WTC11 (cell line): Measurements from ENCODE around the gene CYP3A4. TPM values are rescaled to one million over a fixed set of nuclear protein-coding genes. Genes with fewer than 3 reads are reported as not detected.

Experiments used
- ATAC-seq: fragments of 200-7000 bp; cut with Tn5 transposase; 2 replicates; pipeline ENCODE4 v1.10.0; 2021; ENCODE audit warnings: mild to moderate bottlenecking, moderate library complexity
- CTCF ChIA-PET: fragments of 300-600 bp; sonication (Branson Sonifier 250); formaldehyde crosslinking; loops from one replicate; lab custom pipeline; 2021; ENCODE audit warnings: antibody characterized with exemption; lab: Charles Lee
- POLR2A ChIA-PET: fragments of 350-600 bp; sonication (Branson Sonifier 250); formaldehyde crosslinking; loops from one replicate; lab custom pipeline; 2021; ENCODE audit warnings: antibody characterized with exemption; lab: Charles Lee
- DNase-seq: peaks from one replicate; pipeline ENCODE4 v3.0.0; 2021; ENCODE audit warnings: low spot score
- H3K27ac Mint-ChIP-seq: 2 replicates; pipeline ENCODE4 v1.8.0; 2021; ENCODE audit warnings: mixed read lengths
- H3K27me3 Mint-ChIP-seq: 2 replicates; pipeline ENCODE4 v1.8.0; 2021; ENCODE audit warnings: low read depth, mild to moderate bottlenecking, moderate library complexity, mixed read lengths
- H3K36me3 Mint-ChIP-seq: 2 replicates; pipeline ENCODE4 v1.8.0; 2021; ENCODE audit warnings: mixed read lengths
- H3K4me1 Mint-ChIP-seq: 2 replicates; pipeline ENCODE4 v1.8.0; 2022; ENCODE audit warnings: mixed read lengths
- H3K4me3 Mint-ChIP-seq: 2 replicates; pipeline ENCODE4 v1.8.0; 2021; ENCODE audit warnings: mild to moderate bottlenecking, moderate library complexity, mixed read lengths
- H3K9me3 Mint-ChIP-seq: 2 replicates; pipeline ENCODE4 v1.8.0; 2021; ENCODE audit warnings: mixed read lengths
- ATF1 ChIP-seq: sonication (generic); formaldehyde crosslinking; IDR thresholded peaks from 2 replicates; pipeline ENCODE4 v1.8.1; 2023; ENCODE audit warnings: mild to moderate bottlenecking, moderate library complexity, missing genetic modification reagents
- CBFB ChIP-seq: sonication (generic); formaldehyde crosslinking; IDR thresholded peaks from 2 replicates; pipeline ENCODE4 v1.8.1; 2022; ENCODE audit warnings: mild to moderate bottlenecking, low read depth, missing genetic modification reagents
- CREM ChIP-seq: sonication (generic); formaldehyde crosslinking; IDR thresholded peaks from 2 replicates; pipeline ENCODE4 v1.8.1; 2022; ENCODE audit warnings: mild to moderate bottlenecking, missing genetic modification reagents, moderate library complexity
- E2F5 ChIP-seq: sonication (generic); formaldehyde crosslinking; IDR thresholded peaks from 2 replicates; pipeline ENCODE4 v1.8.1; 2022; ENCODE audit warnings: mild to moderate bottlenecking, moderate library complexity, missing genetic modification reagents
- ESRRA ChIP-seq: sonication (generic); formaldehyde crosslinking; IDR thresholded peaks from 2 replicates; pipeline ENCODE4 v1.8.1; 2022; ENCODE audit warnings: mild to moderate bottlenecking, missing genetic modification reagents, borderline replicate concordance
- FOXP1 ChIP-seq: sonication (generic); formaldehyde crosslinking; IDR thresholded peaks from 2 replicates; pipeline ENCODE4 v1.8.0; 2022; ENCODE audit warnings: missing genetic modification reagents, mild to moderate bottlenecking, moderate library complexity, borderline replicate concordance
- GRHL2 ChIP-seq: fragments of 250-450 bp; sonication (Bioruptor Pico); IDR thresholded peaks from 2 replicates; pipeline ENCODE4 v1.8.0; 2022; ENCODE audit warnings: mild to moderate bottlenecking, moderate library complexity; ENCODE audit not compliant: insufficient replicate concordance, severe bottlenecking
- GTF2I ChIP-seq: fragments of 250-450 bp; sonication (Bioruptor Pico); conservative IDR thresholded peaks from 2 replicates; pipeline ENCODE4 v1.4.0; 2021; ENCODE audit warnings: mild to moderate bottlenecking
- HMGXB4 ChIP-seq: sonication (generic); formaldehyde crosslinking; IDR thresholded peaks from 2 replicates; pipeline ENCODE4 v1.8.1; 2023; ENCODE audit warnings: mild to moderate bottlenecking, moderate library complexity, missing genetic modification reagents
- IRF2 ChIP-seq: sonication (generic); formaldehyde crosslinking; IDR thresholded peaks from 2 replicates; pipeline ENCODE4 v1.8.0; 2022; ENCODE audit warnings: low read depth, missing genetic modification reagents, borderline replicate concordance
- SMAD4 ChIP-seq: sonication (generic); formaldehyde crosslinking; IDR thresholded peaks from 2 replicates; pipeline ENCODE4 v1.8.0; 2022; ENCODE audit warnings: mild to moderate bottlenecking, missing genetic modification reagents
- ZNF232 ChIP-seq: sonication (generic); formaldehyde crosslinking; IDR thresholded peaks from 2 replicates; pipeline ENCODE4 v1.8.0; 2022; ENCODE audit warnings: mild to moderate bottlenecking, missing genetic modification reagents
- ZNF263 ChIP-seq: sonication (generic); formaldehyde crosslinking; IDR thresholded peaks from 2 replicates; pipeline ENCODE4 v1.8.1; 2022; ENCODE audit warnings: low read depth, mild to moderate bottlenecking, moderate library complexity, missing genetic modification reagents
- ZNF423 ChIP-seq: fragments of 250-450 bp; sonication (Bioruptor Pico); IDR thresholded peaks from 2 replicates; pipeline ENCODE4 v2.1.2; 2022; ENCODE audit warnings: mild to moderate bottlenecking, moderate library complexity
- total RNA-seq: library from RNA; stranded (reverse); gene quantifications from 3 replicates; pipeline ENCODE4 v1.2.3, GENCODE V29; 2021
- TF ChIP-seq, protein P1 (sequence below): sonication (generic); formaldehyde crosslinking; IDR thresholded peaks from 2 replicates; pipeline ENCODE4 v1.8.0; 2023; ENCODE audit warnings: missing genetic modification reagents
- TF ChIP-seq, protein P2 (sequence below): sonication (generic); formaldehyde crosslinking; IDR thresholded peaks from 2 replicates; pipeline ENCODE4 v1.8.1; 2022; ENCODE audit warnings: mild to moderate bottlenecking, missing genetic modification reagents, moderate library complexity, borderline replicate concordance
- TF ChIP-seq, protein P3 (sequence below): sonication (generic); formaldehyde crosslinking; IDR thresholded peaks from 2 replicates; pipeline ENCODE4 v1.8.1; 2023; ENCODE audit warnings: mild to moderate bottlenecking, missing genetic modification reagents
- TF ChIP-seq, protein P4 (sequence below): fragments of 250-450 bp; sonication (Bioruptor Pico); IDR thresholded peaks from 2 replicates; pipeline ENCODE4 v1.8.0; 2021; ENCODE audit warnings: mild to moderate bottlenecking
- TF ChIP-seq, protein P5 (sequence below): sonication (generic); formaldehyde crosslinking; IDR thresholded peaks from 2 replicates; pipeline ENCODE4 v1.8.1; 2023; ENCODE audit warnings: mild to moderate bottlenecking, missing genetic modification reagents, moderate library complexity
- TF ChIP-seq, protein P6 (sequence below): fragments of 250-450 bp; sonication (Bioruptor Pico); IDR thresholded peaks from 2 replicates; pipeline ENCODE4 v1.9.0; 2021; ENCODE audit warnings: mild to moderate bottlenecking

Gene CYP3A4
- total RNA-seq, 1 experiment from 2014 or later, result 0.33 TPM

- ATAC-seq (no peak), DNase-seq (no peak)
- Mint-ChIP-seq H3K27ac (no peak overlapping the region), H3K36me3 (peaks cover 27% of the 10 kb centered on the region), H3K4me3 (no peak overlapping the region), H3K27me3 (peaks cover 15% of the 10 kb centered on the region), H3K9me3 (peaks cover 47% of the 10 kb centered on the region), H3K4me1 (peaks cover 6% of the 10 kb centered on the region)
- ChIA-PET POLR2A (no interaction called here), CTCF (no interaction called here)
- TF ChIP-seq ATF1 (CRISPR knock-in tag) (no peak), HMGXB4 (CRISPR knock-in tag) (no peak), FOXP1 (no peak), CBFB (no peak), IRF2 (no peak), SMAD4 (CRISPR knock-in tag) (no peak), CREM (CRISPR knock-in tag) (no peak), GTF2I (CRISPR knock-in tag) (no peak), GRHL2 (no peak), ZNF263 (no peak), ZNF232 (CRISPR knock-in tag) (no peak), ZNF423 (CRISPR knock-in tag) (no peak), E2F5 (CRISPR knock-in tag) (no peak), ESRRA (CRISPR knock-in tag) (no peak)
- TF ChIP-seq, protein P1, sequence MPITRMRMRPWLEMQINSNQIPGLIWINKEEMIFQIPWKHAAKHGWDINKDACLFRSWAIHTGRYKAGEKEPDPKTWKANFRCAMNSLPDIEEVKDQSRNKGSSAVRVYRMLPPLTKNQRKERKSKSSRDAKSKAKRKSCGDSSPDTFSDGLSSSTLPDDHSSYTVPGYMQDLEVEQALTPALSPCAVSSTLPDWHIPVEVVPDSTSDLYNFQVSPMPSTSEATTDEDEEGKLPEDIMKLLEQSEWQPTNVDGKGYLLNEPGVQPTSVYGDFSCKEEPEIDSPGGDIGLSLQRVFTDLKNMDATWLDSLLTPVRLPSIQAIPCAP (CRISPR knock-in tag), result no peak
- TF ChIP-seq, protein P2, sequence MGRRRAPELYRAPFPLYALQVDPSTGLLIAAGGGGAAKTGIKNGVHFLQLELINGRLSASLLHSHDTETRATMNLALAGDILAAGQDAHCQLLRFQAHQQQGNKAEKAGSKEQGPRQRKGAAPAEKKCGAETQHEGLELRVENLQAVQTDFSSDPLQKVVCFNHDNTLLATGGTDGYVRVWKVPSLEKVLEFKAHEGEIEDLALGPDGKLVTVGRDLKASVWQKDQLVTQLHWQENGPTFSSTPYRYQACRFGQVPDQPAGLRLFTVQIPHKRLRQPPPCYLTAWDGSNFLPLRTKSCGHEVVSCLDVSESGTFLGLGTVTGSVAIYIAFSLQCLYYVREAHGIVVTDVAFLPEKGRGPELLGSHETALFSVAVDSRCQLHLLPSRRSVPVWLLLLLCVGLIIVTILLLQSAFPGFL, result no peak
- TF ChIP-seq, protein P3, sequence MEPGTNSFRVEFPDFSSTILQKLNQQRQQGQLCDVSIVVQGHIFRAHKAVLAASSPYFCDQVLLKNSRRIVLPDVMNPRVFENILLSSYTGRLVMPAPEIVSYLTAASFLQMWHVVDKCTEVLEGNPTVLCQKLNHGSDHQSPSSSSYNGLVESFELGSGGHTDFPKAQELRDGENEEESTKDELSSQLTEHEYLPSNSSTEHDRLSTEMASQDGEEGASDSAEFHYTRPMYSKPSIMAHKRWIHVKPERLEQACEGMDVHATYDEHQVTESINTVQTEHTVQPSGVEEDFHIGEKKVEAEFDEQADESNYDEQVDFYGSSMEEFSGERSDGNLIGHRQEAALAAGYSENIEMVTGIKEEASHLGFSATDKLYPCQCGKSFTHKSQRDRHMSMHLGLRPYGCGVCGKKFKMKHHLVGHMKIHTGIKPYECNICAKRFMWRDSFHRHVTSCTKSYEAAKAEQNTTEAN (CRISPR knock-in tag), result no peak
- TF ChIP-seq, protein P4, sequence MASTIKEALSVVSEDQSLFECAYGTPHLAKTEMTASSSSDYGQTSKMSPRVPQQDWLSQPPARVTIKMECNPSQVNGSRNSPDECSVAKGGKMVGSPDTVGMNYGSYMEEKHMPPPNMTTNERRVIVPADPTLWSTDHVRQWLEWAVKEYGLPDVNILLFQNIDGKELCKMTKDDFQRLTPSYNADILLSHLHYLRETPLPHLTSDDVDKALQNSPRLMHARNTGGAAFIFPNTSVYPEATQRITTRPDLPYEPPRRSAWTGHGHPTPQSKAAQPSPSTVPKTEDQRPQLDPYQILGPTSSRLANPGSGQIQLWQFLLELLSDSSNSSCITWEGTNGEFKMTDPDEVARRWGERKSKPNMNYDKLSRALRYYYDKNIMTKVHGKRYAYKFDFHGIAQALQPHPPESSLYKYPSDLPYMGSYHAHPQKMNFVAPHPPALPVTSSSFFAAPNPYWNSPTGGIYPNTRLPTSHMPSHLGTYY (CRISPR knock-in tag), result no peak
- TF ChIP-seq, protein P5, sequence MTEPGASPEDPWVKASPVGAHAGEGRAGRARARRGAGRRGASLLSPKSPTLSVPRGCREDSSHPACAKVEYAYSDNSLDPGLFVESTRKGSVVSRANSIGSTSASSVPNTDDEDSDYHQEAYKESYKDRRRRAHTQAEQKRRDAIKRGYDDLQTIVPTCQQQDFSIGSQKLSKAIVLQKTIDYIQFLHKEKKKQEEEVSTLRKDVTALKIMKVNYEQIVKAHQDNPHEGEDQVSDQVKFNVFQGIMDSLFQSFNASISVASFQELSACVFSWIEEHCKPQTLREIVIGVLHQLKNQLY (CRISPR knock-in tag), result no peak
- TF ChIP-seq, protein P6, sequence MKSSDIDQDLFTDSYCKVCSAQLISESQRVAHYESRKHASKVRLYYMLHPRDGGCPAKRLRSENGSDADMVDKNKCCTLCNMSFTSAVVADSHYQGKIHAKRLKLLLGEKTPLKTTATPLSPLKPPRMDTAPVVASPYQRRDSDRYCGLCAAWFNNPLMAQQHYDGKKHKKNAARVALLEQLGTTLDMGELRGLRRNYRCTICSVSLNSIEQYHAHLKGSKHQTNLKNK (CRISPR knock-in tag), result no peak
These were observed 23.0 kb upstream of the CYP3A4 start for GRCh38 chr7:99806839-99807478.
